ENCODE results near the gene SAP30L. TPM values are rescaled to one million over a fixed set of nuclear protein-coding genes. Genes with fewer than 3 reads are reported as not detected.

The SAP30L gene
- total and polyA plus RNA-seq, 12 donors, result 14.4 to 38.3 (median 33.8) TPM

GRCh38 chr5:154464438-154464837 is 18.6 kb downstream of the SAP30L start:
- H3K4me3 ChIP-seq, result no peak overlapping the region
- TF ChIP-seq CTCF (IDR thresholded peaks at IDR 0.05), result no peak
- DNase-seq (no peak), ATAC-seq (no peak)
- WGBS, 2 donors, result 68 to 74% methylated on average over 1 of the region's 1 CpG
- H3K27ac ChIP-seq, result no peak overlapping the region
- H3K27me3 ChIP-seq, result peaks cover 0 to 23% (median 6%) of the 10 kb centered on the region in 7 donors
- no peaks in the 10 kb centered on the region for H3K9me3 ChIP-seq
- peaks cover 0 to 10% (median 7%) of the 10 kb centered on the region in 9 donors for H3K4me1 ChIP-seq
- intact Hi-C loops (cut with DNase I), result no loop called here
- H3K36me3 ChIP-seq, result peaks cover 0 to 17% (median 0%) of the 10 kb centered on the region in 9 donors

DNA sequence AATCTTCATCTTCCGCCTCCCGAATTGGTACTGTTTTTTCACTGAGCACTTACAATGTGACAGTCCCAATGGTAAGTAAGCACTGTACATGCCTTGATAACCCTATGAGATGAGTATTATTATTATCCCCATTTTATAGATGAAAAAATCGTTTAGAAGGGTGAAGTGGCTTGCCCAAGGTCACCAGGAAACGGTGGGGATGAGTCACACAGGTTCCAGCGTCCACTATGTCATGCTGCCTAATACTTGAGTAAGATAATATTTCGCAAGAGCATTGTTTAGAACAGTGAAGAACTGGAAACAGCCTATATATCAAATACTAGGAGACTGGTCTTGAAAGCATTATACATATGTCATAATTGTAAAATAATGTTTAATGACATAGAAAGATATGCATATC is 19.4 kb downstream of the SAP30L start:
- 58 to 75% methylated on average over 6 of the region's 6 CpGs for WGBS, 2 donors
- H3K9me3 ChIP-seq, result no peaks in the 10 kb centered on the region
- H3K27ac ChIP-seq, result no peak overlapping the region
- peaks cover 0 to 17% (median 0%) of the 10 kb centered on the region in 9 donors for H3K36me3 ChIP-seq
- H3K4me3 ChIP-seq, result no peak overlapping the region
- no peak for ATAC-seq
- TF ChIP-seq CTCF (IDR thresholded peaks at IDR 0.05), result no peak
- peaks cover 0 to 28% (median 11%) of the 10 kb centered on the region in 7 donors for H3K27me3 ChIP-seq
- H3K4me1 ChIP-seq, result peaks cover 0 to 3% (median 0%) of the 10 kb centered on the region in 9 donors
- DNase-seq, result no peak
- intact Hi-C loops (cut with DNase I), result loop anchor here in 1 of 10 donors (5.0 kb wide), 1 partner anchor 142 kb away; no protein-coding TSS in a partner anchor

- Histone ChIP-seq H3K27me3 (peaks cover 0 to 38% (median 21%) of the 10 kb centered on the region in 7 donors), H3K9me3 (no peaks in the 10 kb centered on the region), H3K36me3 (peaks cover 0 to 8% (median 0%) of the 10 kb centered on the region in 9 donors), H3K4me3 (no peak overlapping the region), H3K27ac (no peak overlapping the region), H3K4me1 (peaks cover 0 to 8% (median 2%) of the 10 kb centered on the region in 9 donors)
- TF ChIP-seq CTCF (IDR thresholded peaks at IDR 0.05), result no peak
- 68 to 70% methylated on average over 5 of the region's 5 CpGs for WGBS, 2 donors
- ATAC-seq (no peak), DNase-seq (no peak)
- intact Hi-C loops (cut with DNase I), result loop anchor here in 4 of 10 donors (2.0 to 5.0 kb wide), 2 partner anchors 141 to 145 kb away; no protein-coding TSS in a partner anchor
Measured at GRCh38 chr5:154466147-154466546, 20.4 kb downstream of the SAP30L start.

- no peaks in the 10 kb centered on the region for H3K9me3 ChIP-seq
- no peak overlapping the region for H3K27ac ChIP-seq
- 83 to 87% methylated on average over 5 of the region's 5 CpGs for WGBS, 2 donors
- intact Hi-C loops (cut with DNase I), result loop anchor here in 9 of 10 donors (1.0 to 5.0 kb wide), 4 partner anchors 141 to 144 kb away; no protein-coding TSS in a partner anchor
- H3K4me1 ChIP-seq, result peaks cover 0 to 10% (median 3%) of the 10 kb centered on the region in 9 donors
- H3K4me3 ChIP-seq, result no peak overlapping the region
- ATAC-seq (no peak), DNase-seq (no peak)
- no peak for TF ChIP-seq CTCF (IDR thresholded peaks at IDR 0.05)
- H3K27me3 ChIP-seq, result peaks cover 0 to 43% (median 26%) of the 10 kb centered on the region in 7 donors
- peaks cover 0 to 7% (median 0%) of the 10 kb centered on the region in 9 donors for H3K36me3 ChIP-seq
Measured at GRCh38 chr5:154466671-154467070, 20.9 kb downstream of the SAP30L start.
